H1 (cell line): ENCODE measurements around the gene OR5H6.

Source experiments
- CHD2 ChIP-seq: IDR thresholded peaks from 2 replicates; pipeline ENCODE4 v1.6.1; 2012; ENCODE audit warnings: low read length, improper control_type of control experiment
- CREB1 ChIP-seq: IDR thresholded peaks from 2 replicates; pipeline ENCODE4 v1.6.1; 2012; ENCODE audit warnings: inconsistent platforms
- KDM1A ChIP-seq: fragments of 200-600, 300-600 bp; sonication (generic); IDR thresholded peaks from 2 replicates; pipeline ENCODE4 v1.7.1; 2016; ENCODE audit warnings: mild to moderate bottlenecking, low read length, borderline replicate concordance
- NRF1 ChIP-seq: IDR thresholded peaks from 2 replicates; pipeline ENCODE4 v1.6.1; 2011; ENCODE audit warnings: mild to moderate bottlenecking, low read depth, low read length, improper control_type of control experiment
- POLR2A ChIP-seq, 2 experiments: IDR thresholded peaks; 1 replicate in 1 of 2; 2 replicates in 1 of 2; pipeline ENCODE4 v1.6.1; 2011; ENCODE audit warnings: low read depth in 2 of 2, low read length in 2 of 2, mild to moderate bottlenecking in 2 of 2; ENCODE audit errors: control extremely low read depth in 1 of 2
- RAD21 ChIP-seq, 2 experiments: IDR thresholded peaks in 1 of 2; conservative IDR thresholded peaks in 1 of 2; 2 replicates each; pipeline ENCODE4 v1.6.1; 2011; ENCODE audit warnings: low read depth in 2 of 2, low read length in 2 of 2, improper control_type of control experiment in 1 of 2, inconsistent platforms in 1 of 2, mild to moderate bottlenecking in 1 of 2, moderate library complexity in 1 of 2
- RFX5 ChIP-seq: IDR thresholded peaks from 2 replicates; pipeline ENCODE4 v1.6.1; 2011; ENCODE audit warnings: low read depth, low read length, improper control_type of control experiment, borderline replicate concordance
- TEAD4 ChIP-seq: IDR thresholded peaks from 2 replicates; pipeline ENCODE4 v1.6.1; 2012; ENCODE audit warnings: low read depth, low read length, inconsistent platforms, mixed read lengths
- TF ChIP-seq, protein P1 (sequence below), 3 experiments: IDR thresholded peaks; 1 replicate in 2 of 3; 2 replicates in 1 of 3; pipeline versions ENCODE4 v1.5.1 to v1.6.1; 2011; ENCODE audit warnings: low read length in 3 of 3, mild to moderate bottlenecking in 3 of 3, inconsistent platforms in 2 of 3, low read depth in 1 of 3, moderate library complexity in 1 of 3; ENCODE audit not compliant: insufficient read depth in 1 of 3; ENCODE audit errors: control extremely low read depth in 1 of 3
- TF ChIP-seq, protein P2 (sequence below): fragments of 300-600 bp; sonication (generic); IDR thresholded peaks from 2 replicates; pipeline ENCODE4 v1.7.1; 2012; ENCODE audit warnings: low read length, moderate library complexity, mild to moderate bottlenecking, inconsistent platforms; ENCODE audit not compliant: insufficient replicate concordance

DNA sequence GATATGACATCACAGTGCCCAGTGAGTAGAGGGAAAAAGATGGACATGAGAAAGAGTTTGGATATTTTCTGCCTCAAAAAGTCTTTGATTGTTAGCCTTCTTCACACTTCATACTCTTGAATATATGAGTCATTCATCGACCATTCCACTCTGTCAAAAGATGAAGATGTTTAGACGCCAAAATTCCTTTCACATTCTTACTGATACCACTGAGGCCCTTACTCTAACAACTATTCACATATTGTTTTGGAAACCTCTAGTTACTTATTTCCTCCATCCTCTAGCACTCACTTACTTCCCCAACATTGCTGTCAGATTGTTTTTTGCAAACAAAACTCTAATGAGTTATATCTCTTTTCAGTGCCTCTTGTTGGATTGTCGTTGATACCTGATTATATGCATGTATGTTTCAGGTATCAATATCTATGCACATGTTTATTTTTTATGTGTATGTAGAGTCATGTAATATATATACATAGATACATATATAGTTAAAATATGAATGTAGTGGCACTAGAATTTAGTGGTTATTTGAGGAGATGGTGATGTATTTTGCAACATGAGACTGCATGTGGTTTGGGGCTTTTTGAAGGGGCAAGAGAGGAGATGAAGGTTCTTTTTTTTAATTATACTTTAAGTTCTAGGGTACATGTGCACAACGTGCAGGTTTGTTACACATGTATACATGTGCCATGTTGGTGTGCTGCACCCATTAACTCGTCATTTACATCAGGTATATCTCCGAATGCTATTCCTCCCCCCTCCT is 40.0 kb upstream of the OR5H6 start:
- TF ChIP-seq RFX5 (no peak), POLR2A (IDR thresholded peaks at IDR 0.05; ENCODE audit: control extremely low read depth in 1 of 2, low read depth in 2 of 2, low read length in 2 of 2) (no peak), TEAD4 (no peak), KDM1A (no peak), NRF1 (no peak), RAD21 (IDR thresholded peaks at IDR 0.05 in 1 of 2, conservative IDR thresholded peaks at IDR 0.05 in 1 of 2; ENCODE audit: low read depth in 2 of 2, low read length in 2 of 2) (no peak), CREB1 (no peak), CHD2 (no peak)
- TF ChIP-seq, protein P1, sequence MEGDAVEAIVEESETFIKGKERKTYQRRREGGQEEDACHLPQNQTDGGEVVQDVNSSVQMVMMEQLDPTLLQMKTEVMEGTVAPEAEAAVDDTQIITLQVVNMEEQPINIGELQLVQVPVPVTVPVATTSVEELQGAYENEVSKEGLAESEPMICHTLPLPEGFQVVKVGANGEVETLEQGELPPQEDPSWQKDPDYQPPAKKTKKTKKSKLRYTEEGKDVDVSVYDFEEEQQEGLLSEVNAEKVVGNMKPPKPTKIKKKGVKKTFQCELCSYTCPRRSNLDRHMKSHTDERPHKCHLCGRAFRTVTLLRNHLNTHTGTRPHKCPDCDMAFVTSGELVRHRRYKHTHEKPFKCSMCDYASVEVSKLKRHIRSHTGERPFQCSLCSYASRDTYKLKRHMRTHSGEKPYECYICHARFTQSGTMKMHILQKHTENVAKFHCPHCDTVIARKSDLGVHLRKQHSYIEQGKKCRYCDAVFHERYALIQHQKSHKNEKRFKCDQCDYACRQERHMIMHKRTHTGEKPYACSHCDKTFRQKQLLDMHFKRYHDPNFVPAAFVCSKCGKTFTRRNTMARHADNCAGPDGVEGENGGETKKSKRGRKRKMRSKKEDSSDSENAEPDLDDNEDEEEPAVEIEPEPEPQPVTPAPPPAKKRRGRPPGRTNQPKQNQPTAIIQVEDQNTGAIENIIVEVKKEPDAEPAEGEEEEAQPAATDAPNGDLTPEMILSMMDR (IDR thresholded peaks at IDR 0.05; ENCODE audit: control extremely low read depth in 1 of 3, insufficient read depth in 1 of 3, low read depth in 1 of 3, low read length in 3 of 3), result no peak
- TF ChIP-seq, protein P2, sequence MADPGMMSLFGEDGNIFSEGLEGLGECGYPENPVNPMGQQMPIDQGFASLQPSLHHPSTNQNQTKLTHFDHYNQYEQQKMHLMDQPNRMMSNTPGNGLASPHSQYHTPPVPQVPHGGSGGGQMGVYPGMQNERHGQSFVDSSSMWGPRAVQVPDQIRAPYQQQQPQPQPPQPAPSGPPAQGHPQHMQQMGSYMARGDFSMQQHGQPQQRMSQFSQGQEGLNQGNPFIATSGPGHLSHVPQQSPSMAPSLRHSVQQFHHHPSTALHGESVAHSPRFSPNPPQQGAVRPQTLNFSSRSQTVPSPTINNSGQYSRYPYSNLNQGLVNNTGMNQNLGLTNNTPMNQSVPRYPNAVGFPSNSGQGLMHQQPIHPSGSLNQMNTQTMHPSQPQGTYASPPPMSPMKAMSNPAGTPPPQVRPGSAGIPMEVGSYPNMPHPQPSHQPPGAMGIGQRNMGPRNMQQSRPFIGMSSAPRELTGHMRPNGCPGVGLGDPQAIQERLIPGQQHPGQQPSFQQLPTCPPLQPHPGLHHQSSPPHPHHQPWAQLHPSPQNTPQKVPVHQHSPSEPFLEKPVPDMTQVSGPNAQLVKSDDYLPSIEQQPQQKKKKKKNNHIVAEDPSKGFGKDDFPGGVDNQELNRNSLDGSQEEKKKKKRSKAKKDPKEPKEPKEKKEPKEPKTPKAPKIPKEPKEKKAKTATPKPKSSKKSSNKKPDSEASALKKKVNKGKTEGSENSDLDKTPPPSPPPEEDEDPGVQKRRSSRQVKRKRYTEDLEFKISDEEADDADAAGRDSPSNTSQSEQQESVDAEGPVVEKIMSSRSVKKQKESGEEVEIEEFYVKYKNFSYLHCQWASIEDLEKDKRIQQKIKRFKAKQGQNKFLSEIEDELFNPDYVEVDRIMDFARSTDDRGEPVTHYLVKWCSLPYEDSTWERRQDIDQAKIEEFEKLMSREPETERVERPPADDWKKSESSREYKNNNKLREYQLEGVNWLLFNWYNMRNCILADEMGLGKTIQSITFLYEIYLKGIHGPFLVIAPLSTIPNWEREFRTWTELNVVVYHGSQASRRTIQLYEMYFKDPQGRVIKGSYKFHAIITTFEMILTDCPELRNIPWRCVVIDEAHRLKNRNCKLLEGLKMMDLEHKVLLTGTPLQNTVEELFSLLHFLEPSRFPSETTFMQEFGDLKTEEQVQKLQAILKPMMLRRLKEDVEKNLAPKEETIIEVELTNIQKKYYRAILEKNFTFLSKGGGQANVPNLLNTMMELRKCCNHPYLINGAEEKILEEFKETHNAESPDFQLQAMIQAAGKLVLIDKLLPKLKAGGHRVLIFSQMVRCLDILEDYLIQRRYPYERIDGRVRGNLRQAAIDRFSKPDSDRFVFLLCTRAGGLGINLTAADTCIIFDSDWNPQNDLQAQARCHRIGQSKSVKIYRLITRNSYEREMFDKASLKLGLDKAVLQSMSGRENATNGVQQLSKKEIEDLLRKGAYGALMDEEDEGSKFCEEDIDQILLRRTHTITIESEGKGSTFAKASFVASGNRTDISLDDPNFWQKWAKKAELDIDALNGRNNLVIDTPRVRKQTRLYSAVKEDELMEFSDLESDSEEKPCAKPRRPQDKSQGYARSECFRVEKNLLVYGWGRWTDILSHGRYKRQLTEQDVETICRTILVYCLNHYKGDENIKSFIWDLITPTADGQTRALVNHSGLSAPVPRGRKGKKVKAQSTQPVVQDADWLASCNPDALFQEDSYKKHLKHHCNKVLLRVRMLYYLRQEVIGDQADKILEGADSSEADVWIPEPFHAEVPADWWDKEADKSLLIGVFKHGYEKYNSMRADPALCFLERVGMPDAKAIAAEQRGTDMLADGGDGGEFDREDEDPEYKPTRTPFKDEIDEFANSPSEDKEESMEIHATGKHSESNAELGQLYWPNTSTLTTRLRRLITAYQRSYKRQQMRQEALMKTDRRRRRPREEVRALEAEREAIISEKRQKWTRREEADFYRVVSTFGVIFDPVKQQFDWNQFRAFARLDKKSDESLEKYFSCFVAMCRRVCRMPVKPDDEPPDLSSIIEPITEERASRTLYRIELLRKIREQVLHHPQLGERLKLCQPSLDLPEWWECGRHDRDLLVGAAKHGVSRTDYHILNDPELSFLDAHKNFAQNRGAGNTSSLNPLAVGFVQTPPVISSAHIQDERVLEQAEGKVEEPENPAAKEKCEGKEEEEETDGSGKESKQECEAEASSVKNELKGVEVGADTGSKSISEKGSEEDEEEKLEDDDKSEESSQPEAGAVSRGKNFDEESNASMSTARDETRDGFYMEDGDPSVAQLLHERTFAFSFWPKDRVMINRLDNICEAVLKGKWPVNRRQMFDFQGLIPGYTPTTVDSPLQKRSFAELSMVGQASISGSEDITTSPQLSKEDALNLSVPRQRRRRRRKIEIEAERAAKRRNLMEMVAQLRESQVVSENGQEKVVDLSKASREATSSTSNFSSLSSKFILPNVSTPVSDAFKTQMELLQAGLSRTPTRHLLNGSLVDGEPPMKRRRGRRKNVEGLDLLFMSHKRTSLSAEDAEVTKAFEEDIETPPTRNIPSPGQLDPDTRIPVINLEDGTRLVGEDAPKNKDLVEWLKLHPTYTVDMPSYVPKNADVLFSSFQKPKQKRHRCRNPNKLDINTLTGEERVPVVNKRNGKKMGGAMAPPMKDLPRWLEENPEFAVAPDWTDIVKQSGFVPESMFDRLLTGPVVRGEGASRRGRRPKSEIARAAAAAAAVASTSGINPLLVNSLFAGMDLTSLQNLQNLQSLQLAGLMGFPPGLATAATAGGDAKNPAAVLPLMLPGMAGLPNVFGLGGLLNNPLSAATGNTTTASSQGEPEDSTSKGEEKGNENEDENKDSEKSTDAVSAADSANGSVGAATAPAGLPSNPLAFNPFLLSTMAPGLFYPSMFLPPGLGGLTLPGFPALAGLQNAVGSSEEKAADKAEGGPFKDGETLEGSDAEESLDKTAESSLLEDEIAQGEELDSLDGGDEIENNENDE, result no peak
